K562 (cell line): ENCODE measurements around the gene MACROD2. TPM values are rescaled to one million over a fixed set of nuclear protein-coding genes. Genes with fewer than 3 reads are reported as not detected.

ENCODE experiments used
- ATAC-seq: fragments of 200-7000 bp; cut with Tn5 transposase; 3 replicates; pipeline ENCODE4 v1.9.1; 2020; ENCODE audit warnings: moderate library complexity
- BruUV-seq: library from RNA; stranded (reverse); fragments of 400-500 nt; replicated peaks from 2 replicates; lab custom pipeline; 2021; lab: Mats Ljungman, UMichigan
- CTCF ChIA-PET: fragments of 300-600 bp; formaldehyde crosslinking; extraction: SDS; loops from one replicate; lab custom pipeline; 2021; ENCODE audit warnings: low intra/inter-chr PET ratio; lab: Yijun Ruan, JAX
- POLR2A ChIA-PET: fragments of 300-600, 350-650 bp; sonication (Branson Sonifier 250); formaldehyde crosslinking; extraction: SDS; loops from one replicate; lab custom pipeline; 2021; ENCODE audit warnings: antibody characterized with exemption, inconsistent platforms; lab: Yijun Ruan, JAX
- DNase-seq, 4 experiments: peaks; one replicate each; pipeline versions ENCODE4 v3.0.0 to v3.0.0-alpha.2; 2011 to 2018; ENCODE audit warnings: low spot score in 3 of 4, mixed read lengths in 3 of 4; ENCODE audit errors: extremely low read depth in 1 of 4
- FAIRE-seq: peaks from 2 replicates; lab custom pipeline; 2011; peaks lifted over from hg19 to GRCh38; lab: Jason Lieb, UNC
- H2AFZ ChIP-seq: 2 replicates; pipeline ENCODE4 v1.6.0; 2011; ENCODE audit warnings: low read depth, low read length, control low read depth, inconsistent platforms
- H3K27ac ChIP-seq: fragments of 200-600 bp; 3 replicates; pipeline ENCODE4 v1.8.0; 2011; ENCODE audit warnings: low read depth, mild to moderate bottlenecking, control low read depth, inconsistent platforms, low read length, moderate library complexity, mixed read lengths; ENCODE audit errors: extremely low read depth
- H3K27me3 ChIP-seq, 2 experiments: fragments of 300-600 bp in 1 of 2; 2 replicates in 1 of 2; 3 replicates in 1 of 2; pipeline versions ENCODE4 v1.6.0 to v1.8.0; 2011; ENCODE audit warnings: inconsistent platforms in 2 of 2, low read length in 2 of 2, mild to moderate bottlenecking in 1 of 2, mixed read lengths in 1 of 2, moderate library complexity in 1 of 2; ENCODE audit not compliant: control insufficient read depth in 2 of 2, insufficient read depth in 2 of 2
- H3K36me3 ChIP-seq: fragments of 300-600 bp; 3 replicates; pipeline ENCODE4 v1.8.0; 2011; ENCODE audit warnings: mild to moderate bottlenecking, low read length, inconsistent platforms; ENCODE audit not compliant: control insufficient read depth, insufficient read depth
- H3K4me1 ChIP-seq, 2 experiments: fragments of 200-600 bp in 1 of 2; replicated peaks in 1 of 2; 2 replicates in 1 of 2; 3 replicates in 1 of 2; pipeline versions ENCODE4 v1.5.1 to v1.8.0; 2011; ENCODE audit warnings: inconsistent platforms in 2 of 2, low read length in 2 of 2, mild to moderate bottlenecking in 1 of 2, mixed read lengths in 1 of 2, moderate library complexity in 1 of 2; ENCODE audit not compliant: control insufficient read depth in 2 of 2, insufficient read depth in 2 of 2
- H3K4me2 ChIP-seq: 2 replicates; pipeline ENCODE4 v1.6.1; 2011; ENCODE audit warnings: low read length, control low read depth, inconsistent platforms, mixed read lengths; ENCODE audit not compliant: insufficient read depth
- H3K4me3 ChIP-seq: fragments of 200-600 bp; sonication (generic), shearing (Covaris generic); 2 replicates; pipeline ENCODE4 v1.5.1; 2016; ENCODE audit warnings: control low read depth, inconsistent platforms
- H3K79me2 ChIP-seq: fragments of 200-600 bp; 3 replicates; pipeline ENCODE4 v1.8.0; 2011; ENCODE audit warnings: low read length, inconsistent platforms; ENCODE audit not compliant: control insufficient read depth, insufficient read depth
- H3K9ac ChIP-seq, 2 experiments: 2 replicates each; pipeline versions ENCODE4 v1.6.0 to v1.6.1; 2011; ENCODE audit warnings: low read depth in 2 of 2, low read length in 2 of 2, control low read depth in 1 of 2, inconsistent platforms in 1 of 2, mild to moderate bottlenecking in 1 of 2, mixed read lengths in 1 of 2; ENCODE audit not compliant: insufficient read depth in 1 of 2
- H3K9me1 ChIP-seq: one replicate; pipeline ENCODE4 v1.6.0; 2011; ENCODE audit warnings: inconsistent platforms, mild to moderate bottlenecking, low read length, moderate library complexity; ENCODE audit not compliant: control insufficient read depth, insufficient read depth
- H3K9me3 ChIP-seq: replicated peaks from 2 replicates; pipeline ENCODE4 v1.5.1; 2011; ENCODE audit warnings: low read depth, low read length, inconsistent platforms; ENCODE audit not compliant: control insufficient read depth, insufficient read depth
- H4K20me1 ChIP-seq: replicated peaks from 2 replicates; pipeline ENCODE4 v1.6.1; 2011; ENCODE audit warnings: low read length, inconsistent platforms, mixed read lengths; ENCODE audit not compliant: control insufficient read depth, insufficient read depth
- DLX4 ChIP-seq: fragments of 250-450 bp; sonication (Bioruptor Pico); IDR thresholded peaks from 2 replicates; pipeline ENCODE4 v1.6.1; 2021; ENCODE audit warnings: mild to moderate bottlenecking
- ETV6 ChIP-seq, 3 experiments: fragments of 150-350 bp in 1 of 3; sonication (generic) in 1 of 3; formaldehyde crosslinking in 1 of 3; IDR thresholded peaks; 2 replicates each; pipeline versions ENCODE4 v1.6.1 to v1.8.0; 2014 to 2022; ENCODE audit warnings: borderline replicate concordance in 2 of 3, low read depth in 2 of 3, antibody characterized with exemption in 1 of 3, low read length in 1 of 3, mild to moderate bottlenecking in 1 of 3, missing genetic modification reagents in 1 of 3
- KDM5B ChIP-seq: fragments of 200-600 bp; sonication (generic); IDR thresholded peaks from 2 replicates; pipeline ENCODE4 v1.6.1; 2012; ENCODE audit warnings: low read depth, mild to moderate bottlenecking, moderate library complexity, low read length, control low read depth, inconsistent platforms; ENCODE audit not compliant: insufficient replicate concordance
- POLR3G ChIP-seq: IDR thresholded peaks from 2 replicates; pipeline ENCODE4 v1.6.1; 2011; ENCODE audit not compliant: insufficient read length, insufficient replicate concordance; ENCODE audit errors: extremely low read depth
- SPI1 ChIP-seq: IDR thresholded peaks from 2 replicates; pipeline ENCODE4 v1.6.1; 2011; ENCODE audit warnings: low read depth, low read length, control low read depth, borderline replicate concordance
- TAF9B ChIP-seq: fragments of 450-650 bp; IDR thresholded peaks from 2 replicates; pipeline ENCODE4 v1.6.1; 2018; ENCODE audit warnings: mild to moderate bottlenecking; ENCODE audit not compliant: partially characterized antibody
- ZNF507 ChIP-seq: conservative IDR thresholded peaks from 2 replicates; pipeline ENCODE4 v1.6.1; 2017; ENCODE audit warnings: missing genetic modification characterization, missing compliant biosample characterization
- WGBS: fragments of 100-300 bp; shearing (Covaris generic); methylation state at CpG from one replicate; pipeline ENCODE4 v1.1.6; 2016; ENCODE audit warnings: low coverage, mixed read lengths; ENCODE audit not compliant: insufficient coverage; ENCODE audit errors: missing lambda C conversion rate; 5-methylcytosine and 5-hydroxymethylcytosine counted together
- in situ Hi-C: fragments of 300-500 bp; cut with MboI; formaldehyde crosslinking; loops from 4 replicates; pipeline ENCODE4 v1.15.0; 2018; ENCODE audit warnings: inconsistent platforms, mixed read lengths
- intact Hi-C: fragments of 100-400 bp; cut with micrococcal nuclease; formaldehyde crosslinking; loops from 2 replicates; pipeline ENCODE4 v1.14.2; 2022
- polyA plus RNA-seq, 8 experiments: library from polyadenylated mRNA; depleted of rRNA in 4 of 8; stranded (reverse) in 5 of 8; unstranded in 3 of 8; fragments of >200 nt; fragmentation: Nextera tagmentation in 2 of 8; fragmentation: Illumina TruSeq in 1 of 8; extraction: Ambion mirVana in 2 of 8; extraction: Trizol in 1 of 8; gene quantifications; 2 replicates each; pipeline versions ENCODE4 v1.2.1 to v1.2.3, GENCODE V29; 2011 to 2014; ENCODE audit warnings: inconsistent platforms in 1 of 8, missing spikeins in 1 of 8
- total RNA-seq, 7 experiments: library from RNA; depleted of rRNA in 6 of 7; stranded (reverse); fragments of >200 nt in 6 of 7; fragmentation: Illumina TruSeq in 2 of 7; extraction: Trizol in 2 of 7; gene quantifications; 2 replicates each; pipeline versions ENCODE4 v1.2.1 to v1.2.3, GENCODE V29; 2011 to 2021; ENCODE audit warnings: low replicate concordance in 1 of 7

Gene MACROD2
- total and polyA plus RNA-seq, 9 of the 15 experiments (the other 6 are each of a cell fraction or from before 2014, with no cell fraction given), result not detected

- TF ChIP-seq ETV6 (IDR thresholded peaks at IDR 0.05; ENCODE audit: borderline replicate concordance in 1 of 2, low read depth in 2 of 2, low read length in 1 of 2) (no peak), ETV6 (CRISPR knock-in tag; IDR thresholded peaks at IDR 0.05; ENCODE audit: borderline replicate concordance) (no peak), SPI1 (no peak), POLR3G (no peak), DLX4 (CRISPR knock-in tag) (no peak), TAF9B (no peak)
- TF ChIP-seq, all 486 proteins: peak for 0
These were observed 588.1 kb downstream of the MACROD2 start (continued) for GRCh38 chr20:14583413-14583812.

GRCh38 chr20:14589383-14589782 is 594.1 kb downstream of the MACROD2 start:
- DNase-seq, result no peak
- ChIA-PET CTCF (no interaction called here), POLR2A (no interaction called here)
- intact Hi-C loops, result no loop called here
- ATAC-seq, result no peak
- no peaks in the 10 kb centered on the region for H3K4me1 ChIP-seq
- H3K4me2 ChIP-seq, result no peak overlapping the region
- in situ Hi-C loops, result no loop called here
- no peaks in the 10 kb centered on the region for H3K9me1 ChIP-seq
- H2AFZ ChIP-seq, result no peak overlapping the region
- WGBS, result 0% methylated on average over 2 of the region's 2 CpGs
- no peak overlapping the region for H3K9ac ChIP-seq
- H3K9me3 ChIP-seq, result no peaks in the 10 kb centered on the region
- no peak for FAIRE-seq
- H3K27me3 ChIP-seq, result no peaks in the 10 kb centered on the region
- TF ChIP-seq KDM5B (no peak), ZNF507 (tag) (peak; percentile 77)
- TF ChIP-seq, all 486 proteins: peak for 1
- Histone ChIP-seq H4K20me1 (no peaks in the 10 kb centered on the region), H3K36me3 (no peaks in the 10 kb centered on the region), H3K4me3 (no peak overlapping the region), H3K27ac (no peak overlapping the region), H3K79me2 (no peaks in the 10 kb centered on the region)
- BruUV-seq, result no TSS peak
